Osteocyte (in vitro differentiated cells): ENCODE results near the gene DNM2. TPM values are rescaled to one million over a fixed set of nuclear protein-coding genes. Genes with fewer than 3 reads are reported as not detected.

Experiments
- DNase-seq: peaks from one replicate; pipeline ENCODE4 v3.0.0; 2021; ENCODE audit warnings: mixed read lengths; ENCODE audit not compliant: unreplicated experiment; ENCODE audit errors: extremely low spot score
- H3K27ac Mint-ChIP-seq: one replicate; pipeline ENCODE4 v1.8.0; 2021; ENCODE audit warnings: mild to moderate bottlenecking, mixed read lengths; ENCODE audit not compliant: unreplicated experiment
- H3K27me3 Mint-ChIP-seq: one replicate; pipeline ENCODE4 v1.8.0; 2021; ENCODE audit warnings: mixed read lengths; ENCODE audit not compliant: unreplicated experiment
- H3K36me3 Mint-ChIP-seq: one replicate; pipeline ENCODE4 v1.8.0; 2021; ENCODE audit warnings: mixed read lengths; ENCODE audit not compliant: unreplicated experiment
- H3K4me1 Mint-ChIP-seq: one replicate; pipeline ENCODE4 v1.8.0; 2021; ENCODE audit warnings: mixed read lengths; ENCODE audit not compliant: unreplicated experiment
- H3K4me3 Mint-ChIP-seq: one replicate; pipeline ENCODE4 v1.8.0; 2021; ENCODE audit warnings: mild to moderate bottlenecking, moderate library complexity, mixed read lengths; ENCODE audit not compliant: unreplicated experiment
- H3K9me3 Mint-ChIP-seq: one replicate; pipeline ENCODE4 v1.8.0; 2021; ENCODE audit warnings: mixed read lengths; ENCODE audit not compliant: unreplicated experiment
- total RNA-seq: library from RNA; stranded (reverse); gene quantifications from 2 replicates; pipeline ENCODE4 v1.2.1, GENCODE V29; 2021
- TF ChIP-seq, protein P1 (sequence below): fragments of 200-600 bp; sonication (generic); IDR thresholded peaks from 2 replicates; pipeline ENCODE4 v1.5.0; 2021; ENCODE audit warnings: antibody characterized with exemption, mild to moderate bottlenecking, moderate library complexity

The DNM2 gene
- total RNA-seq, 1 donor from 2014 or later, result 157 TPM

DNA sequence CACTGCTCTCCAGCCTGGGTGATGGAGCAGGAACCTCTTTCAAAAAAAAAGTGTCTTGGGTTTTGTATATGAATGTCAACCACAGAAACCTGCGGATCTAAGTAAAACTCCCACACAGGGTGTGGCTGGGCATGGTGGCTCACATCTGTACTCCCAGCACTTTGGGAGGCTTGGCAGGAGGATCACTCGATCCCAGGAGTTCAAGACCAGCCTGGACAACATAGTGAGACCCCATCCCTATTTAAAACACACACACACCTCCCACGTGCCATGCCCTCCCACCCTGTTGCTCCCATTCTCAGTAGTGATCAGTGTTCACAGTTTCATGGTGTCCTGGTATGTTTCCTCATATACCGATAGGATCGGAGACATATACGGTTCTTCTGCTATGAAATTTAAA, 109.0 kb downstream of the DNM2 start:
- TF ChIP-seq, protein P1, sequence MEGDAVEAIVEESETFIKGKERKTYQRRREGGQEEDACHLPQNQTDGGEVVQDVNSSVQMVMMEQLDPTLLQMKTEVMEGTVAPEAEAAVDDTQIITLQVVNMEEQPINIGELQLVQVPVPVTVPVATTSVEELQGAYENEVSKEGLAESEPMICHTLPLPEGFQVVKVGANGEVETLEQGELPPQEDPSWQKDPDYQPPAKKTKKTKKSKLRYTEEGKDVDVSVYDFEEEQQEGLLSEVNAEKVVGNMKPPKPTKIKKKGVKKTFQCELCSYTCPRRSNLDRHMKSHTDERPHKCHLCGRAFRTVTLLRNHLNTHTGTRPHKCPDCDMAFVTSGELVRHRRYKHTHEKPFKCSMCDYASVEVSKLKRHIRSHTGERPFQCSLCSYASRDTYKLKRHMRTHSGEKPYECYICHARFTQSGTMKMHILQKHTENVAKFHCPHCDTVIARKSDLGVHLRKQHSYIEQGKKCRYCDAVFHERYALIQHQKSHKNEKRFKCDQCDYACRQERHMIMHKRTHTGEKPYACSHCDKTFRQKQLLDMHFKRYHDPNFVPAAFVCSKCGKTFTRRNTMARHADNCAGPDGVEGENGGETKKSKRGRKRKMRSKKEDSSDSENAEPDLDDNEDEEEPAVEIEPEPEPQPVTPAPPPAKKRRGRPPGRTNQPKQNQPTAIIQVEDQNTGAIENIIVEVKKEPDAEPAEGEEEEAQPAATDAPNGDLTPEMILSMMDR, result no peak
- no peak overlapping the region for H3K4me3 Mint-ChIP-seq
- H3K9me3 Mint-ChIP-seq, result no peaks in the 10 kb centered on the region
- H3K4me1 Mint-ChIP-seq, result no peaks in the 10 kb centered on the region
- DNase-seq, result no peak
- H3K27me3 Mint-ChIP-seq, result no peaks in the 10 kb centered on the region
- no peak overlapping the region for H3K27ac Mint-ChIP-seq
- H3K36me3 Mint-ChIP-seq, result peaks cover 8% of the 10 kb centered on the region

DNA sequence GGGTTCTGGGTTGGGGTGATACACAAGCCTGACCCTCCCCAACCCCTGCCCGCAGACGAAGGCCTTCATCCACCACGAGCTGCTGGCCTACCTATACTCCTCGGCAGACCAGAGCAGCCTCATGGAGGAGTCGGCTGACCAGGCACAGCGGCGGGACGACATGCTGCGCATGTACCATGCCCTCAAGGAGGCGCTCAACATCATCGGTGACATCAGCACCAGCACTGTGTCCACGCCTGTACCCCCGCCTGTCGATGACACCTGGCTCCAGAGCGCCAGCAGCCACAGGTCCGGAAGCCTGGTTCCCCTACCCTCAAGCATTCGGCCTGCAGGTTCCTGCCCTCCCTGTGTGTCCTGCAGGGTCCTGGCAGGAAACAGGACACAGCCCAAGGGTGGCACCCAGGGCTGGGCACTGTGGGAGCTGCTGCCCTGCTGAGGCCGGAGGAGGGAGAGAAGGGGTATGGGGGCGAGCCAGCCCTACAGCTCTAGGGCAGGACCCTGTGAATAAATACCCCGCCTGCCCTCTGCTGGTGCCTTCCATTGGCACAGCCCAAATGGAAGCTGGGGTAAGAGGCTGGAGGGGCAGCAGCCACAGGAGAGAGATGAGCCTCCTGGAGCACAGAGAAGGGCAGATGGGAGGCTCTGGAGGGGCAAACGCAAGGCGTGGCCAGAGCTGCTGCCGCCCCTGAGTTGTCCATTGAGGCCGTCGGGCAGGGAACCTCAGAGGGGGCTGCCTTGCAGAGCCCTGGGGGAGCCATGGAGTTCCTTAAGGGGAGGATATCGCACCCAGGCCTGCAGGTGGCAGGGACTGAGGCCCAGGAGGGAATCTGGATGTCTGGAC, 111.3 kb downstream of the DNM2 start:
- DNase-seq, result no peak
- H3K4me1 Mint-ChIP-seq, result no peaks in the 10 kb centered on the region
- peaks cover 10% of the 10 kb centered on the region for H3K36me3 Mint-ChIP-seq
- no peak overlapping the region for H3K4me3 Mint-ChIP-seq
- H3K27me3 Mint-ChIP-seq, result no peaks in the 10 kb centered on the region
- H3K9me3 Mint-ChIP-seq, result no peaks in the 10 kb centered on the region
- TF ChIP-seq, protein P1, result peak; percentile 19
- H3K27ac Mint-ChIP-seq, result peak overlapping the region; percentile 31

DNA sequence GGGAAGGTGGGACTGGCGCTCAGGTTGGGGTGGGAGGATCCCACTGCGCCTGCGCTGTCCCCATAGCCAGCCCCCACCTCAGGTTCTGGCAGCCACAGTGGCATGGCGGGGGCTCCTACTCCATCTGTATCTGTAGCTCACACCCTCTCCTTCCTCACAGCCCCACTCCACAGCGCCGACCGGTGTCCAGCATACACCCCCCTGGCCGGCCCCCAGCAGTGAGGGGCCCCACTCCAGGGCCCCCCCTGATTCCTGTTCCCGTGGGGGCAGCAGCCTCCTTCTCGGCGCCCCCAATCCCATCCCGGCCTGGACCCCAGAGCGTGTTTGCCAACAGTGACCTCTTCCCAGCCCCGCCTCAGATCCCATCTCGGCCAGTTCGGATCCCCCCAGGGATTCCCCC, 112.1 kb downstream of the DNM2 start:
- Mint-ChIP-seq H3K36me3 (peaks cover 9% of the 10 kb centered on the region), H3K4me1 (no peaks in the 10 kb centered on the region), H3K4me3 (no peak overlapping the region), H3K27me3 (no peaks in the 10 kb centered on the region), H3K9me3 (no peaks in the 10 kb centered on the region), H3K27ac (peak overlapping the region; percentile 70)
- TF ChIP-seq, protein P1, result no peak
- DNase-seq, result no peak

DNA sequence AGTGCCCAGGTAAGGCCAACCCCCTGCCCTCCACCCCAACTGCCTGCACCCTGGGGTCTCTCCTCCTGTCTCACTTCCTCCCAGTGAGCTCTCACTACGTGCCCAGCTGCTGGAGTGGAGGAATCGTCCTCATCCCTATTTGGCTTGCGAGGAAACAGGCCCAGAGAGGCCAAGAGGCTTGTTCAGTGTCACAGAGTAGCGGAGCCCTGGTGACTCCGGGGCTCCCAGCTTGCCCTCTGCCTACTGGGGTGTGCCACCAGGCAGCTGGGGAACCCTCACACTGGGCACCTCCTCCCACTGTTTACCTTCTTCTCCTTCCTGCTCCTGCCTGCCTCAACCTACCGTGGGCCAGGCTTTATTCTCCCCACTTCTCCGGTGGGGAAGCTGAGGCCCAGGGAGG, 112.5 kb downstream of the DNM2 start:
- Mint-ChIP-seq H3K27ac (peak overlapping the region; percentile 70), H3K9me3 (no peaks in the 10 kb centered on the region), H3K4me1 (peaks cover under 1% of the 10 kb centered on the region), H3K27me3 (no peaks in the 10 kb centered on the region), H3K36me3 (peaks cover 9% of the 10 kb centered on the region), H3K4me3 (no peak overlapping the region)
- DNase-seq, result no peak
- TF ChIP-seq, protein P1, result no peak

DNA sequence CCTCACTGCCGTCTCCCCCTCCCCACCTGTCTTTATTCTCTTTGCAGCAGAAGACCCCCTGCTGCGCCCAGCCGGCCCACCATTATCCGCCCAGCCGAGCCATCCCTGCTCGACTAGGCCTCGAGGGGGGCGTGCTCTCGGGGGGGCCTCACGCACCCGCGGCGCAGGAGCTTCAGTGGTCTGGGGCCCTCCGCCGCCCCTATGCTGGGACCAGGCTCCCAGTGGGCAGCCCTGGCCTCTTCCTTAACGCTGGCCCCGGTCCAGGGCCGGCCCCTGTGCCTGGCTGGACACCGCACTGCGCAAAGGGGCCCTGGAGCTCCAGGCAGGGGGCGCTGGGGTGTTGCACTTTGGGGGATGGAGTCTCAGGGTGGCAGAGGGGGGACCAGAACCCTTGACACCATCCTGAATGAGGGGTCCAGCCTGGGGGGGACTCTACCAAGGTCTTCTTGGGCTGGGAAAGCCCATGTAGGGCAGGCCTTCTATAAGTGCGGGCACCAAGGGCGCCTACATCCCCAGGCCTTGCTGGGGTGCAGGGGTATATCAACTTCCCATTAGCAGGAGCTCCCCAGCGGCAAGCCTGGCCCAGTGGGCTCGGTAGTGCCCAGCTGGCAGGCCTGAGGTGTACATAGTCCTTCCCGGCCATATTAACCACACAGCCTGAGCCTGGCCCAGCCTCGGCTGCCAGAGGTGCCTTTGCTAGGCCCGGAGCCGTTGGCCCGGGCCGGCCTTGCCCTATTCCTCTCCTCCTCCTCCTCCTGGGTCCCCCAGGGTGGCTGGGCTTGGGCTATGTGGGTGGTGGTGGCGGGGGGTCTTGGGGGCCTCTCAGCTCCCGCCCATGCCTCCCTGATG, 113.3 kb downstream of the DNM2 start:
- Mint-ChIP-seq H3K27me3 (no peaks in the 10 kb centered on the region), H3K4me3 (no peak overlapping the region), H3K36me3 (peaks cover 11% of the 10 kb centered on the region), H3K9me3 (no peaks in the 10 kb centered on the region), H3K27ac (no peak overlapping the region), H3K4me1 (peaks cover 4% of the 10 kb centered on the region)
- DNase-seq, result no peak
- TF ChIP-seq, protein P1, result no peak
